HepG2 (cell line): ENCODE results near the gene SERPINF2. TPM values are rescaled to one million over a fixed set of nuclear protein-coding genes. Genes with fewer than 3 reads are reported as not detected.
A peak's percentile ranks its signal among the peaks of the same experiment; 100 is the strongest.

Source experiments
- DNMT1 ChIP-seq: sonication (generic); formaldehyde crosslinking; IDR thresholded peaks from 2 replicates; pipeline ENCODE4 v1.5.1; 2020; ENCODE audit warnings: mild to moderate bottlenecking, missing genetic modification reagents
- GPN1 ChIP-seq: sonication (generic); formaldehyde crosslinking; IDR thresholded peaks from 2 replicates; pipeline ENCODE4 v1.5.1; 2020; ENCODE audit warnings: missing genetic modification reagents, borderline replicate concordance
- KAT2B ChIP-seq: fragments of 150-350 bp; IDR thresholded peaks from 2 replicates; pipeline ENCODE4 v1.6.1; 2014; ENCODE audit warnings: low read depth, low read length, borderline replicate concordance
- MBD4 ChIP-seq: IDR thresholded peaks from 2 replicates; pipeline ENCODE4 v1.6.1; 2012; ENCODE audit warnings: low read length, inconsistent platforms, borderline replicate concordance
- MIER2 ChIP-seq: IDR thresholded peaks from 2 replicates; pipeline ENCODE4 v1.6.1; 2016; ENCODE audit warnings: missing biosample characterization, missing genetic modification reagents
- SMAD9 ChIP-seq: sonication (generic); formaldehyde crosslinking; IDR thresholded peaks from 2 replicates; pipeline ENCODE4 v1.5.1; 2020; ENCODE audit warnings: mild to moderate bottlenecking, missing genetic modification reagents
- ZBTB7B ChIP-seq: sonication (generic); formaldehyde crosslinking; IDR thresholded peaks from 2 replicates; pipeline ENCODE4 v1.4.0; 2020; ENCODE audit warnings: missing genetic modification reagents
- ZNF143 ChIP-seq: sonication (generic); formaldehyde crosslinking; IDR thresholded peaks from 2 replicates; pipeline ENCODE4 v1.4.0; 2020; ENCODE audit warnings: missing genetic modification reagents
- ZNF570 ChIP-seq: sonication (generic); formaldehyde crosslinking; IDR thresholded peaks from 2 replicates; pipeline ENCODE4 v1.4.0; 2020; ENCODE audit warnings: mild to moderate bottlenecking, missing genetic modification reagents, borderline replicate concordance
- ZNF841 ChIP-seq: sonication (generic); formaldehyde crosslinking; IDR thresholded peaks from 2 replicates; pipeline ENCODE4 v1.8.1; 2023; ENCODE audit warnings: missing genetic modification reagents, borderline replicate concordance
- ZSCAN31 ChIP-seq: sonication (generic); formaldehyde crosslinking; IDR thresholded peaks from 2 replicates; pipeline ENCODE4 v1.5.0; 2020; ENCODE audit warnings: low read depth, mild to moderate bottlenecking, missing genetic modification reagents
- polyA plus RNA-seq, 8 experiments: library from polyadenylated mRNA; depleted of rRNA in 3 of 8; stranded (reverse) in 7 of 8; unstranded in 1 of 8; fragments of >200 nt; fragmentation: Illumina TruSeq in 4 of 8; extraction: Trizol in 4 of 8; gene quantifications; 2 replicates each; pipeline versions ENCODE4 v1.2.1 to v1.2.3, GENCODE V29; 2011 to 2016; ENCODE audit warnings: low read depth in 4 of 8, missing spikeins in 1 of 8, mixed read lengths in 1 of 8; ENCODE audit not compliant: insufficient read depth in 1 of 8
- total RNA-seq, 5 experiments: library from RNA; depleted of rRNA; stranded (reverse); fragments of >200 nt; fragmentation: Illumina TruSeq; extraction: Trizol; gene quantifications; 2 replicates each; pipeline ENCODE4 v1.2.3, GENCODE V29; 2016; ENCODE audit warnings: low read depth in 1 of 5
- TF ChIP-seq, protein P1 (sequence below): sonication (generic); formaldehyde crosslinking; IDR thresholded peaks from 2 replicates; pipeline ENCODE4 v1.5.0; 2020; ENCODE audit warnings: mild to moderate bottlenecking, missing genetic modification reagents, borderline replicate concordance
- TF ChIP-seq, protein P2 (sequence below): sonication (generic); formaldehyde crosslinking; IDR thresholded peaks from 2 replicates; pipeline ENCODE4 v1.5.1; 2020; ENCODE audit warnings: missing genetic modification reagents, mild to moderate bottlenecking, borderline replicate concordance
- TF ChIP-seq, protein P3 (sequence below): IDR thresholded peaks from 2 replicates; pipeline ENCODE4 v1.6.1; 2016
- TF ChIP-seq, protein P4 (sequence below): sonication (generic); formaldehyde crosslinking; IDR thresholded peaks from 2 replicates; pipeline ENCODE4 v1.5.0; 2020; ENCODE audit warnings: missing genetic modification reagents

Gene SERPINF2
- total and polyA plus RNA-seq, 2 of the 13 experiments (the other 11 are each of a cell fraction or from before 2014, with no cell fraction given), result 309 to 548 TPM

DNA sequence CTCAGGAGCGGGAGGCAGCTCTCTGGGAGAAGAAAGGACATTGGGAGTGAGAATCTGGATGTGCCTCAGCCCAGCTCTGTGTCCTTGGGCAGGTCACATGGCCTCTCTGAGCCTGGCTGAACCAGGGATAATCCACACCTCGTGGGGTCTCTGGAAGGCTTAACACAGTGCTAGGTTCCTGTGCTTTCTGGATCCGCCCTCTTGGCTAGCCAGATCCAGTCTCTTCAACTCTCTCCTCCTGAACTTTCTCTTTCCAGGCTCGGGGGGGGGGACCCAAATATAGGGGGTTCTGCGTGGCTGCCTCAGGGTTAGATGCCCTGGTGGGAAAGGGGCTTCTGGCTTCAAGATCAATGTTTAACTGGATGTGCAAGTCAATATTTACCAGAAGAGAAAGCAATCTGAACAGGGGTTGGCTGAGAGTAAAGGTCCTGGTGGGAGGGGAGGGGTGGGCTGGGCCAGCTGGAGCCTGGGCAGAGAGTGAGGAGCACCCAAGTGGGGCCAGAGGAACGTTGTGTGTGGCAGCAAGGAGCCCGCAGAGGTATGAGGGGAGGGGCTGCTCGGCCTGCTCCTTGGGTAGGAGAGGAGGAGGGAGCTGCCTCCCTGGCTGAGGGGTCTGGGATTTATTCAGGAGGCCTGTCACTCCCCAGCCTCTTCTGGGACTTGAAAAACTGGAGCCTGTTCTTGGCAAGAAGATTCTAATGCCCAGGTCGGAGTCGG, at the start of gene SERPINF2 (continued):
- TF ChIP-seq, protein P1, sequence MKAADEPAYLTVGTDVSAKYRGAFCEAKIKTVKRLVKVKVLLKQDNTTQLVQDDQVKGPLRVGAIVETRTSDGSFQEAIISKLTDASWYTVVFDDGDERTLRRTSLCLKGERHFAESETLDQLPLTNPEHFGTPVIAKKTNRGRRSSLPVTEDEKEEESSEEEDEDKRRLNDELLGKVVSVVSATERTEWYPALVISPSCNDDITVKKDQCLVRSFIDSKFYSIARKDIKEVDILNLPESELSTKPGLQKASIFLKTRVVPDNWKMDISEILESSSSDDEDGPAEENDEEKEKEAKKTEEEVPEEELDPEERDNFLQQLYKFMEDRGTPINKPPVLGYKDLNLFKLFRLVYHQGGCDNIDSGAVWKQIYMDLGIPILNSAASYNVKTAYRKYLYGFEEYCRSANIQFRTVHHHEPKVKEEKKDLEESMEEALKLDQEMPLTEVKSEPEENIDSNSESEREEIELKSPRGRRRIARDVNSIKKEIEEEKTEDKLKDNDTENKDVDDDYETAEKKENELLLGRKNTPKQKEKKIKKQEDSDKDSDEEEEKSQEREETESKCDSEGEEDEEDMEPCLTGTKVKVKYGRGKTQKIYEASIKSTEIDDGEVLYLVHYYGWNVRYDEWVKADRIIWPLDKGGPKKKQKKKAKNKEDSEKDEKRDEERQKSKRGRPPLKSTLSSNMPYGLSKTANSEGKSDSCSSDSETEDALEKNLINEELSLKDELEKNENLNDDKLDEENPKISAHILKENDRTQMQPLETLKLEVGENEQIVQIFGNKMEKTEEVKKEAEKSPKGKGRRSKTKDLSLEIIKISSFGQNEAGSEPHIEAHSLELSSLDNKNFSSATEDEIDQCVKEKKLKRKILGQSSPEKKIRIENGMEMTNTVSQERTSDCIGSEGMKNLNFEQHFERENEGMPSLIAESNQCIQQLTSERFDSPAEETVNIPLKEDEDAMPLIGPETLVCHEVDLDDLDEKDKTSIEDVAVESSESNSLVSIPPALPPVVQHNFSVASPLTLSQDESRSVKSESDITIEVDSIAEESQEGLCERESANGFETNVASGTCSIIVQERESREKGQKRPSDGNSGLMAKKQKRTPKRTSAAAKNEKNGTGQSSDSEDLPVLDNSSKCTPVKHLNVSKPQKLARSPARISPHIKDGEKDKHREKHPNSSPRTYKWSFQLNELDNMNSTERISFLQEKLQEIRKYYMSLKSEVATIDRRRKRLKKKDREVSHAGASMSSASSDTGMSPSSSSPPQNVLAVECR (CRISPR knock-in tag), result peak; percentile 88
- TF ChIP-seq MIER2 (CRISPR knock-in tag) (no peak), DNMT1 (CRISPR knock-in tag) (no peak), GPN1 (CRISPR knock-in tag) (no peak), SMAD9 (CRISPR knock-in tag) (no peak), ZNF143 (CRISPR knock-in tag) (no peak), ZNF841 (no peak), ZBTB7B (CRISPR knock-in tag) (peak; percentile 96), ZSCAN31 (0 out of 2 replicates have a peak, but pooled peaks have one; percentile 44), ZNF570 (CRISPR knock-in tag) (no peak), MBD4 (peak; percentile 56; the same call in 1 of the 2 replicates), KAT2B (no peak)
- TF ChIP-seq, protein P2, sequence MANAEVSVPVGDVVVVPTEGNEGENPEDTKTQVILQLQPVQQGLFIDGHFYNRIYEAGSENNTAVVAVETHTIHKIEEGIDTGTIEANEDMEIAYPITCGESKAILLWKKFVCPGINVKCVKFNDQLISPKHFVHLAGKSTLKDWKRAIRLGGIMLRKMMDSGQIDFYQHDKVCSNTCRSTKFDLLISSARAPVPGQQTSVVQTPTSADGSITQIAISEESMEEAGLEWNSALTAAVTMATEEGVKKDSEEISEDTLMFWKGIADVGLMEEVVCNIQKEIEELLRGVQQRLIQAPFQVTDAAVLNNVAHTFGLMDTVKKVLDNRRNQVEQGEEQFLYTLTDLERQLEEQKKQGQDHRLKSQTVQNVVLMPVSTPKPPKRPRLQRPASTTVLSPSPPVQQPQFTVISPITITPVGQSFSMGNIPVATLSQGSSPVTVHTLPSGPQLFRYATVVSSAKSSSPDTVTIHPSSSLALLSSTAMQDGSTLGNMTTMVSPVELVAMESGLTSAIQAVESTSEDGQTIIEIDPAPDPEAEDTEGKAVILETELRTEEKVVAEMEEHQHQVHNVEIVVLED (CRISPR knock-in tag), result no peak
- TF ChIP-seq, protein P3, sequence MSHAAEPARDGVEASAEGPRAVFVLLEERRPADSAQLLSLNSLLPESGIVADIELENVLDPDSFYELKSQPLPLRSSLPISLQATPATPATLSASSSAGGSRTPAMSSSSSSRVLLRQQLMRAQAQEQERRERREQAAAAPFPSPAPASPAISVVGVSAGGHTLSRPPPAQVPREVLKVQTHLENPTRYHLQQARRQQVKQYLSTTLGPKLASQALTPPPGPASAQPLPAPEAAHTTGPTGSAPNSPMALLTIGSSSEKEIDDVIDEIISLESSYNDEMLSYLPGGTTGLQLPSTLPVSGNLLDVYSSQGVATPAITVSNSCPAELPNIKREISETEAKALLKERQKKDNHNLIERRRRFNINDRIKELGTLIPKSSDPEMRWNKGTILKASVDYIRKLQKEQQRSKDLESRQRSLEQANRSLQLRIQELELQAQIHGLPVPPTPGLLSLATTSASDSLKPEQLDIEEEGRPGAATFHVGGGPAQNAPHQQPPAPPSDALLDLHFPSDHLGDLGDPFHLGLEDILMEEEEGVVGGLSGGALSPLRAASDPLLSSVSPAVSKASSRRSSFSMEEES (CRISPR knock-in tag), result peak; percentile 45; the same call in 1 of the 2 replicates
- TF ChIP-seq, protein P4, sequence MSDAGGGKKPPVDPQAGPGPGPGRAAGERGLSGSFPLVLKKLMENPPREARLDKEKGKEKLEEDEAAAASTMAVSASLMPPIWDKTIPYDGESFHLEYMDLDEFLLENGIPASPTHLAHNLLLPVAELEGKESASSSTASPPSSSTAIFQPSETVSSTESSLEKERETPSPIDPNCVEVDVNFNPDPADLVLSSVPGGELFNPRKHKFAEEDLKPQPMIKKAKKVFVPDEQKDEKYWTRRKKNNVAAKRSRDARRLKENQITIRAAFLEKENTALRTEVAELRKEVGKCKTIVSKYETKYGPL (CRISPR knock-in tag), result no peak
